DOHH2 (cell line): ENCODE measurements around the gene LAMA2.
"Not testable (repeated sequence)": the region's sequence is repeated elsewhere in the genome, so short reads cannot be mapped to it uniquely, and the experiment has no call there.

Experiments
- H3F3A ChIP-seq: fragments of 200-600 bp; sonication (generic), shearing (Covaris generic); 2 replicates; pipeline ENCODE4 v1.6.0; 2016; ENCODE audit warnings: antibody characterized with exemption, mild to moderate bottlenecking; ENCODE audit not compliant: control insufficient read depth, insufficient read depth
- H3K27ac ChIP-seq: fragments of 200-600 bp; sonication (generic); 2 replicates; pipeline ENCODE4 v1.5.1; 2014; ENCODE audit warnings: low read depth, mild to moderate bottlenecking, low read length, moderate library complexity
- H3K27me3 ChIP-seq: fragments of 200-600 bp; sonication (generic); 2 replicates; pipeline ENCODE4 v1.6.1; 2014; ENCODE audit warnings: mild to moderate bottlenecking, low read length, mixed read lengths; ENCODE audit not compliant: control insufficient read depth
- H3K36me3 ChIP-seq: fragments of 200-600 bp; sonication (generic); 2 replicates; pipeline ENCODE4 v1.6.1; 2014; ENCODE audit warnings: mild to moderate bottlenecking, low read length, moderate library complexity, mixed read lengths; ENCODE audit not compliant: control insufficient read depth
- H3K4me1 ChIP-seq: fragments of 200-600 bp; sonication (generic); 2 replicates; pipeline ENCODE4 v1.6.1; 2014; ENCODE audit warnings: mild to moderate bottlenecking, low read length, mixed read lengths; ENCODE audit not compliant: control insufficient read depth
- H3K4me2 ChIP-seq: fragments of 200-600 bp; sonication (generic); 2 replicates; pipeline ENCODE4 v1.6.0; 2014; ENCODE audit warnings: mild to moderate bottlenecking, low read length, moderate library complexity
- H3K4me3 ChIP-seq: fragments of 200-600 bp; sonication (generic); 2 replicates; pipeline ENCODE4 v1.5.1; 2014; ENCODE audit warnings: mild to moderate bottlenecking, low read length, mixed read lengths
- H3K79me2 ChIP-seq: fragments of 200-600 bp; sonication (generic); 2 replicates; pipeline ENCODE4 v1.6.1; 2014; ENCODE audit warnings: mild to moderate bottlenecking, low read length, mixed read lengths; ENCODE audit not compliant: control insufficient read depth
- H3K9me2 ChIP-seq: fragments of 200-600 bp; sonication (generic); replicated peaks from 2 replicates; pipeline ENCODE4 v1.6.1; 2014; ENCODE audit warnings: mild to moderate bottlenecking, low read length, mixed read lengths; ENCODE audit not compliant: control insufficient read depth
- H3K9me3 ChIP-seq: fragments of 200-600 bp; sonication (generic); 2 replicates; pipeline ENCODE4 v1.6.1; 2014; ENCODE audit warnings: antibody characterized with exemption, low read length, mixed read lengths; ENCODE audit not compliant: control insufficient read depth, insufficient read depth
- H4K20me1 ChIP-seq: fragments of 200-600 bp; sonication (generic); 2 replicates; pipeline ENCODE4 v1.6.0; 2014; ENCODE audit warnings: low read depth, mild to moderate bottlenecking, antibody characterized with exemption, low read length, moderate library complexity; ENCODE audit not compliant: control insufficient read depth, insufficient read depth
- CTCF ChIP-seq: fragments of 200-600 bp; sonication (generic); IDR thresholded peaks from one replicate; pipeline ENCODE4 v1.5.1; 2014; ENCODE audit warnings: antibody characterized with exemption, mild to moderate bottlenecking, low read depth, low read length; ENCODE audit not compliant: poor library complexity, severe bottlenecking
- EZH2phosphoT487 ChIP-seq: fragments of 200-600 bp; sonication (generic); IDR thresholded peaks from 2 replicates; pipeline ENCODE4 v1.6.1; 2017; ENCODE audit warnings: borderline replicate concordance, mild to moderate bottlenecking, antibody characterized with exemption, low read length, moderate library complexity, mixed read lengths

Gene LAMA2

GRCh38 chr6:129073691-129074395, 190.9 kb downstream of the LAMA2 start:
- no peaks in the 10 kb centered on the region for H3K27me3 ChIP-seq
- no peak for TF ChIP-seq EZH2phosphoT487
- no peak for TF ChIP-seq CTCF
- H3K4me1 ChIP-seq = no peaks in the 10 kb centered on the region
- H3K4me2 ChIP-seq = no peak overlapping the region
- H3F3A ChIP-seq = no peaks in the 10 kb centered on the region
- no peak overlapping the region for H3K27ac ChIP-seq
- no peaks in the 10 kb centered on the region for H3K36me3 ChIP-seq
- H3K9me3 ChIP-seq = no peaks in the 10 kb centered on the region; the same call in 1 of the 2 replicates
- H3K79me2 ChIP-seq = no peaks in the 10 kb centered on the region
- no peak overlapping the region for H3K4me3 ChIP-seq
- H4K20me1 ChIP-seq = no peaks in the 10 kb centered on the region
- H3K9me2 ChIP-seq = no peaks in the 10 kb centered on the region

- no peak overlapping the region for H3K4me3 ChIP-seq
Observed at GRCh38 chr6:129084406-129084805, 201.5 kb downstream of the LAMA2 start.

GRCh38 chr6:129088481-129088880, 205.5 kb downstream of the LAMA2 start:
- not testable (repeated sequence) for H3K4me1 ChIP-seq, H3K9me3 ChIP-seq, H3K36me3 ChIP-seq

More at GRCh38 chr6:129084406-129084805, 201.5 kb downstream of the LAMA2 start:
- TF ChIP-seq EZH2phosphoT487 = no peak
- no peak for TF ChIP-seq CTCF
- Histone ChIP-seq H3K4me1 (no peaks in the 10 kb centered on the region), H3K9me2 (no peaks in the 10 kb centered on the region), H3K9me3 (no peaks in the 10 kb centered on the region; the same call in 1 of the 2 replicates), H3K27me3 (no peaks in the 10 kb centered on the region), H3K79me2 (no peaks in the 10 kb centered on the region), H4K20me1 (no peaks in the 10 kb centered on the region), H3K27ac (no peak overlapping the region), H3K36me3 (no peaks in the 10 kb centered on the region), H3K4me2 (no peak overlapping the region), H3F3A (no peaks in the 10 kb centered on the region)

GRCh38 chr6:129089357-129089756, 206.4 kb downstream of the LAMA2 start:
- Histone ChIP-seq H3K27me3 (no peaks in the 10 kb centered on the region), H3K4me1 (no peaks in the 10 kb centered on the region), H4K20me1 (no peaks in the 10 kb centered on the region), H3F3A (no peaks in the 10 kb centered on the region), H3K4me3 (no peak overlapping the region), H3K4me2 (no peak overlapping the region), H3K9me3 (no peaks in the 10 kb centered on the region; the same call in 1 of the 2 replicates), H3K9me2 (no peaks in the 10 kb centered on the region), H3K27ac (no peak overlapping the region), H3K36me3 (no peaks in the 10 kb centered on the region), H3K79me2 (no peaks in the 10 kb centered on the region)
- TF ChIP-seq EZH2phosphoT487 = no peak
- TF ChIP-seq CTCF = no peak

More at GRCh38 chr6:129088481-129088880, 205.5 kb downstream of the LAMA2 start:
- not testable (repeated sequence) for H4K20me1 ChIP-seq, H3K27ac ChIP-seq, H3K4me2 ChIP-seq, H3K79me2 ChIP-seq, H3F3A ChIP-seq, H3K4me3 ChIP-seq, H3K9me2 ChIP-seq, H3K27me3 ChIP-seq
